SK-N-MC (cell line): ENCODE measurements around the gene PAGE4.

Experiments
- DNase-seq: peaks from one replicate; pipeline ENCODE4 v3.0.0-alpha.2; 2011; ENCODE audit warnings: low read depth, low spot score
- H3K27ac ChIP-seq: fragments of 200-600 bp; sonication (generic); 2 replicates; pipeline ENCODE4 v1.5.1; 2016; ENCODE audit warnings: mixed run types
- H3K36me3 ChIP-seq: fragments of 200-600 bp; sonication (generic); 2 replicates; pipeline ENCODE4 v1.6.1; 2017; ENCODE audit warnings: antibody characterized with exemption, low read length, mixed read lengths; ENCODE audit not compliant: insufficient read depth
- H3K4me3 ChIP-seq: fragments of 200-600 bp; sonication (generic); 2 replicates; pipeline ENCODE4 v1.5.1; 2016
- H3K9ac ChIP-seq: fragments of 200-600 bp; sonication (generic); 2 replicates; pipeline ENCODE4 v1.8.0; 2017; ENCODE audit warnings: mixed run types, mixed read lengths; ENCODE audit not compliant: insufficient read length
- H3K9me3 ChIP-seq: fragments of 200-600 bp; sonication (generic); 2 replicates; pipeline ENCODE4 v1.6.1; 2017; ENCODE audit warnings: low read depth, mild to moderate bottlenecking, antibody characterized with exemption, low read length, moderate library complexity, mixed read lengths
- EZH2 ChIP-seq: fragments of 200-600 bp; sonication (generic); IDR thresholded peaks from one replicate; pipeline ENCODE4 v1.6.1; 2017; ENCODE audit warnings: antibody characterized with exemption
- FOXP2 ChIP-seq: optimal IDR thresholded peaks from 2 replicates; pipeline ENCODE3; 2011; ENCODE audit warnings: mild to moderate bottlenecking, moderate library complexity; ENCODE audit not compliant: insufficient read depth; ENCODE audit errors: extremely low read length, control extremely low read depth
- POLR2AphosphoS5 ChIP-seq: IDR thresholded peaks from 2 replicates; pipeline ENCODE4 v1.6.1; 2012; ENCODE audit warnings: mild to moderate bottlenecking, low read depth, low read length, borderline replicate concordance

PAGE4 gene

DNA sequence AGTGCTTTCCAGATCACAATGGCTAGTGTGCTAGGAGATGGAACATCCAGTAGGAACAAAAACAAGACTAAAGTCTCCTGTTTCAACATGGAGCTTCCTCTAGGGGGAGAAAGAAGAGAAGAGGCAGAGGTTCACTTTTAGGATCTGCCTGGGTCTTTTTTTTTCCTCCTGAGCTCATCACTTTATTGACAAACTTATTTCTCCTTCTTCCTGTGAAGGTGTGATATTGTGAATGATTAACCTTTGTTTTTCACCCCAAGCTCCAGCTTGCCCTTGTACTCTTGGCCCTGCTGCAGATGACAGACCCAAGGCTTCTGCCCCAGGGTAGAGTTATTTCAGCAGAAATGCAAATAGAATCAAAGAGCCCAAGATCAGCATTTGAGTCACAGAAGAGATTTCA is 13.5 kb downstream of the PAGE4 start:
- Histone ChIP-seq H3K9me3 (no peaks in the 10 kb centered on the region), H3K4me3 (no peak overlapping the region), H3K9ac (no peak overlapping the region), H3K27ac (no peak overlapping the region), H3K36me3 (no peaks in the 10 kb centered on the region)
- no peak for DNase-seq
- TF ChIP-seq EZH2 (no peak), POLR2AphosphoS5 (no peak), FOXP2 (no peak)

- no peak for DNase-seq
- no peak overlapping the region for H3K27ac ChIP-seq
- H3K36me3 ChIP-seq: no peaks in the 10 kb centered on the region
- no peaks in the 10 kb centered on the region for H3K9me3 ChIP-seq
- no peak for TF ChIP-seq FOXP2
- no peak for TF ChIP-seq POLR2AphosphoS5
- no peak for TF ChIP-seq EZH2
- H3K4me3 ChIP-seq: no peak overlapping the region
- H3K9ac ChIP-seq: no peak overlapping the region
Observed at GRCh38 chrX:49844611-49845010, 15.5 kb downstream of the PAGE4 start.

DNA sequence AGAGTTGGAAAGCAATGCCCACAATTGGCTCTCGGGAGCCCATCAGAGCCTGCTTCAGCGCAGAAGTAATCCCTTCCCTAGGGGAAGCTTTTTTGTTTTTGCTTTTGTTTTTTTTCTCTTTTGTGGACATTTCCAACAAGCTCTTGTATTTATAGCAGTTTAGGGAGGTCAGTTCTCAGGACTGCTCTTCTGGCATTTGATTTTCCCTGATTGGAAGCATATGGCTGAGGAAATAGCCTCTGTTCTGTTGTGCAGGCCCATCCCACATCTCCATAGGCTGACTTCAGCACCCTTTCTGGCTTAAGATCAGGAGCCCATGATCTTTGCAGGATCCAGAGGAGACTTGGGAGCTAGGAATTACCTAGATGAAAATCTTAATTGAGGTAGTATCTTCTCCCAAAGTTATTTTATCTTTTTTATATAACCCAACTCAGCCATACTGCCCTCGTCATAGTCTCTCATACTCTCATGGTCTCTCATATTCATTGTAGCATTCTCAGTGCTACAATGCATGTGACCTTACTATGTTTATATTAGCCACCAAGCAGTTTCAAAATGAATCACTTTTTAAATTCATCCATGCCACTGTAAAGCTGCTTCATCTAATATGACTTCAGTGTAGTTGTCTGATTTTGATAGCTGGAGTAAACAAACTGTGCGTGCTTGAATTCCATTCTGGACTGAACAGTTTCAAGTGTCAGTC is 16.7 kb downstream of the PAGE4 start:
- no peak overlapping the region for H3K4me3 ChIP-seq
- TF ChIP-seq FOXP2 (no peak), POLR2AphosphoS5 (no peak), EZH2 (no peak)
- H3K9me3 ChIP-seq: no peaks in the 10 kb centered on the region
- H3K36me3 ChIP-seq: no peaks in the 10 kb centered on the region
- DNase-seq: no peak
- H3K27ac ChIP-seq: no peak overlapping the region
- no peak overlapping the region for H3K9ac ChIP-seq

GRCh38 chrX:49846522-49846921 is 17.4 kb downstream of the PAGE4 start:
- no peak overlapping the region for H3K9ac ChIP-seq
- H3K4me3 ChIP-seq: no peak overlapping the region
- no peaks in the 10 kb centered on the region for H3K9me3 ChIP-seq
- no peak overlapping the region for H3K27ac ChIP-seq
- H3K36me3 ChIP-seq: no peaks in the 10 kb centered on the region
- no peak for TF ChIP-seq POLR2AphosphoS5
- DNase-seq: no peak

DNA sequence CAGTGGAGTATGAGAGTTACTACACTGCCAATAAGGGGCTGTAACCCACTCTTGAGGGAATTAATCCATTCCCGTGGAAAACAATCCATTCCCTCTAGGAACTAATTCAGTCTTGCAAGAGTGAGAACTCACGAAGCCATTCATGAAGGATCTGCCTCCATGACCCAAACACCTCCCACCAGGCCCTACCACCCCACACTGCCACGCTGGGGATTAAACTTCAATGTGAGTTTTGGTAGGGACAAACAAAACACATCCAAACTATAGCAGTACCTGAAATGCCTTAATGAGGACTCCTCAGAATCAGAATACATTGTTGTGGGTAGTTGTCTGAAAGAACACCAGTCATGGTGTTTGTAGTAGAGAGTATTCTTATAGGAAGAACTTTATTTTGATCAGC is 19.2 kb downstream of the PAGE4 start:
- Histone ChIP-seq H3K4me3 (no peak overlapping the region), H3K9ac (no peak overlapping the region), H3K9me3 (no peaks in the 10 kb centered on the region), H3K36me3 (no peaks in the 10 kb centered on the region), H3K27ac (no peak overlapping the region)
- TF ChIP-seq FOXP2 (no peak), EZH2 (no peak), POLR2AphosphoS5 (no peak)
- DNase-seq: no peak

- H3K36me3 ChIP-seq: no peaks in the 10 kb centered on the region
- H3K9me3 ChIP-seq: no peaks in the 10 kb centered on the region
- H3K9ac ChIP-seq: no peak overlapping the region
- no peak overlapping the region for H3K27ac ChIP-seq
- no peak overlapping the region for H3K4me3 ChIP-seq
- TF ChIP-seq POLR2AphosphoS5 (no peak), EZH2 (no peak), FOXP2 (no peak)
- DNase-seq: no peak
Observed at GRCh38 chrX:49850028-49850427, 20.9 kb downstream of the PAGE4 start.

GRCh38 chrX:49853661-49854060 is 24.6 kb downstream of the PAGE4 start:
- no peak overlapping the region for H3K9ac ChIP-seq
- TF ChIP-seq EZH2: no peak
- TF ChIP-seq POLR2AphosphoS5: no peak
- TF ChIP-seq FOXP2: no peak
- H3K4me3 ChIP-seq: no peak overlapping the region
- no peaks in the 10 kb centered on the region for H3K9me3 ChIP-seq
- H3K27ac ChIP-seq: no peak overlapping the region
- H3K36me3 ChIP-seq: no peaks in the 10 kb centered on the region
- no peak for DNase-seq

DNA sequence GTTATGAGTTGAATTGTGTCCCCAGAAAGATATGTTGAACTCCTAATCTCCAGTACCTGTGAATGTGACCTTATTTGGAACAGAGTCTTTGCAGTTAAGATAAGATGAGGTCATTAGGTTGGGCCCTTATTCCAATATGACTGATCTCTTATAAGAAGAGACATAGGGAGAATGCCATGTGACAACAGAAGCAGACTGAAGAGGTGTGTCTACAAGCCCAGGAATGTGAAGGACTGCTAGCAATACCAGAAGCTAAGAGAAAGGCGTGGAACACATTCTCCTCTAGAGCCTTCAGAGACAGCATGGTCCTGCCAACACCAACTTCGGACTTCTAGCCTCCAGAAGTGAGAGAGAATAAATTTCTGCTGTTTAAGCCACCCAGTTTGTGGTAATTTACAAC is 27.7 kb downstream of the PAGE4 start:
- TF ChIP-seq EZH2 (no peak), POLR2AphosphoS5 (no peak), FOXP2 (no peak)
- H3K9ac ChIP-seq: no peak overlapping the region
- H3K27ac ChIP-seq: no peak overlapping the region
- H3K9me3 ChIP-seq: no peaks in the 10 kb centered on the region
- DNase-seq: no peak
- H3K4me3 ChIP-seq: no peak overlapping the region
- H3K36me3 ChIP-seq: no peaks in the 10 kb centered on the region

DNA sequence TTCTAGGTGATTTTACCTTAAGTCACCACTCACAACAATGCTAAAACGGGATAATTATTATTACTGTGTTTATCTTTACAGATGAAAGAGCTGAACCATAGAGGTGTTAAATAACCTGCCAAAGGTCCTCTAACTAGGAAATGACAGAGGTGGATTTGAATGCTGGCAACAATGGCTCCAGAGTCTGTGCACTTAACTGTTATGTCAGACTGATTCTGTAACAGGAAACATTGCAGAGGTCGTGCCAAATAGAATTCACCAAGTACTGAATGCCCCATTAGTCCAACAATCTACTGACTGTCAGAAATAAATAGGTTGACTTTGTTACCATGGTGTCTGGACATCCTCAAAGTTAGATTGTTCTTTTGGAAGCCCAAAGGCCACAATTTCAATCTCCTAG is 29.2 kb downstream of the PAGE4 start:
- no peak overlapping the region for H3K9ac ChIP-seq
- H3K9me3 ChIP-seq: no peaks in the 10 kb centered on the region
- H3K36me3 ChIP-seq: no peaks in the 10 kb centered on the region
- no peak for DNase-seq
- no peak overlapping the region for H3K27ac ChIP-seq
- TF ChIP-seq FOXP2 (no peak), EZH2 (no peak), POLR2AphosphoS5 (no peak)
- no peak overlapping the region for H3K4me3 ChIP-seq
